ENCODE data around the gene STMN3.
"Not testable (repeated sequence)": the region's sequence is repeated elsewhere in the genome, so short reads cannot be mapped to it uniquely, and the experiment has no call there.

The STMN3 gene

DNA sequence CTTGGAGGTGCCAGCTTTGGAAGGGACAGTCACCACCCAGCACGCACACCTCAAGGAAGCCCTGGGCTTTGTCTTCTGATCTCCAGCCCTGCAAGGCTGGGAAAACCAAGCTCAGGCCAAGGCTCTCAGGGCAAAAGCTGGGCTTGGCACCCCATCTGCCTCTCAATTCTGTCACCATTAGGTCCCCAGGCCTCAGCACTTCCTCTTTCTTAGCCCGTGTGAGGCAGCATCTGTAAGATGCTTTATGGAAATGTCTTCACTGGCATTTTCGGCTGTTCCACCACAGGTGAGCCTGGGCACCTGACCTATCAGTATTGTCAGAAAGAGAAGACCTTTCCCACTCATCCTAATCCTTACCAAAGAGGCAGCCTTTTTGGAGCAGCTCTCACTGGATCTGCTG, 50.9 kb downstream of the STMN3 start:
- DNase-seq, result no peak

DNA sequence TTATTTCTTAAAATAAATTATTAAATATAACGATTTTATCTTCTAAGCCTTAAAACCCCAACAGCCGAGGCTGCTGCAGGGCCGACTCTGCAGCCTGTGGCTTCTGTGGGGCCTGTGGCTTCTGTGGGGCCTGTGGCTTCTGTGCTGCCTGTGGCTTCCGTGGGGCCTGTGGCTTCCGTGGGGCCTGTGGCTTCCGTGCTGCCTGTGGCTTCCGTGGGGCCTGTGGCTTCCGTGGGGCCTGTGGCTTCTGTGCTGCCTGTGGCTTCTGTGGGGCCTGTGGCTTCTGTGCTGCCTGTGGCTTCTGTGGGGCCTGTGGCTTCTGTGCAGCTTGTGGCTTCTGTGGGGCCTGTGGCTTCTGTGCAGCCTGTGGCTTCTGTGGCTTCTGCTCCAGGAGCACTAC, 51.5 kb downstream of the STMN3 start:
- not testable (repeated sequence) for DNase-seq

DNA sequence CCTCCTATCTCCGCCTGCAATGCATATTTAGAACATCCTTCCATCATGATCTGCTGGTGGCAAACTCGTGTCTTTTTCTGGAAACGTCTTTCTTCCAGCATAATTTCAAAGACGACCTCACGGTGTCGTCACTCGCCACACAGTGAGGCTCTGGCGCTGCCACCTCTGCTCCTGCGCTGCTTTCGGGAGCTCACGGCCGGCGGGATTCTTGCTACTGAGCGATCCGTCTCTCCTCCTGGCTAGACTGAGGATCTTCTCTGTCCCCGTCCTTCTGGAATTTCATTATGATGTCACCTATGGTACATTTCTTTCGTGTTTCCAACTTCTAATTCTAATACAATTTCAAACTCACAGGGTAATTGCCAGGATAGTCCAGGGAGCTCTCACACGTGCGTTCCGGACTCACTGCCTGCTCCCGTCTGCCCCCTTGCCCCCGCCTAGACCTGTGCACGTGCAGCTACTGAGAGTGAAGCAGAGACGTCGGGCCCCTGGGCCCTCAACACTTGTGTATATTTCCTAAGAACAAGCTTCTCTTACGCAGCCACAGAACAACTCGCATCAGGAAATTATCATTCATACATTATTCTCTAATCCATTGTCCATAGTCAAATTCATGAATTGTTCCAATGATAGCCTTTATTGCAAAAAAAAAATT, 53.7 kb downstream of the STMN3 start:
- no peak for DNase-seq

DNA sequence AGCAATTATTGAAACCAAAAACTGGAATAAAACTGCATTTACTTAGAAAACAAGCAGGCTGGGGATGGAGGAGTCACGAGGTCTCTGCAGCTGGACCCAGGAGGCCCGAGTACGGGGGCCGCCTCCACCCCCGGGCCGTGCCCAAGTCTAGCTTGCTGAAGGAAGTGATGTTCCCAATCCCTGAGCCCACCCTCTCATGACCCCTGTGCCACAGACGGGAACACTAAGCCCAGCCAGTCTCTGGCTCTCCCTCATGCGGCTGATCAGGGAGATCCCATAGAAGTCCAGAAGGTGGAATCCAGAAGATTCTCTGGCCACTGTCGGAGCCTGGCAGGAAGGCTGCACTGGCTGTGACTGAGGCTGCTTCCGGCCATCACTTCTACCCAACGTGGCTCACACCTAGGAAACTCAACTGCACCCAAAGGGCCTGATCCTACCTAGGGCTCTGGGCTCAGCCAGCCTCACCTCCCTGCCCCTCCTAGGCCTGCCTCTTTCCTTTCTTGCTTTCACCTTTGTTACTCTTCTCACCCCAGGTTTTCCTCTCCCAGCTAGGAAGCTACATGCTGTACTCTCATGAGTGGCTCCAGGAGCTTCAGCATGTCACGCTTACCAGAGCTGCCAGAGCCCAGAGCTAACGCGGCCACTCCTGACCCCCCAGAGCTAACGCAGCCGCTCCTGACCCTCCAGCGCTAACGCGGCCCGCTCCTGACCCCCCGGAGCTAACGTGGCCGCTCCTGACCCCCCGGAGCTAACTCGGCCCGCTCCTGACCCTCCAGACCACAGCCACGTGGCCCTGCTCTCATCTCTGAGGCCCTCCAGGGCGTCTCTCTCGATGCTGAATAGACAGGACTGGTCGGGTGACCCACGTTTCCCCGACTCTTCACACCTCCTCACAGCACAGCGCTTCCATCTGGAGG, 54.5 kb downstream of the STMN3 start:
- DNase-seq, result no peak

DNA sequence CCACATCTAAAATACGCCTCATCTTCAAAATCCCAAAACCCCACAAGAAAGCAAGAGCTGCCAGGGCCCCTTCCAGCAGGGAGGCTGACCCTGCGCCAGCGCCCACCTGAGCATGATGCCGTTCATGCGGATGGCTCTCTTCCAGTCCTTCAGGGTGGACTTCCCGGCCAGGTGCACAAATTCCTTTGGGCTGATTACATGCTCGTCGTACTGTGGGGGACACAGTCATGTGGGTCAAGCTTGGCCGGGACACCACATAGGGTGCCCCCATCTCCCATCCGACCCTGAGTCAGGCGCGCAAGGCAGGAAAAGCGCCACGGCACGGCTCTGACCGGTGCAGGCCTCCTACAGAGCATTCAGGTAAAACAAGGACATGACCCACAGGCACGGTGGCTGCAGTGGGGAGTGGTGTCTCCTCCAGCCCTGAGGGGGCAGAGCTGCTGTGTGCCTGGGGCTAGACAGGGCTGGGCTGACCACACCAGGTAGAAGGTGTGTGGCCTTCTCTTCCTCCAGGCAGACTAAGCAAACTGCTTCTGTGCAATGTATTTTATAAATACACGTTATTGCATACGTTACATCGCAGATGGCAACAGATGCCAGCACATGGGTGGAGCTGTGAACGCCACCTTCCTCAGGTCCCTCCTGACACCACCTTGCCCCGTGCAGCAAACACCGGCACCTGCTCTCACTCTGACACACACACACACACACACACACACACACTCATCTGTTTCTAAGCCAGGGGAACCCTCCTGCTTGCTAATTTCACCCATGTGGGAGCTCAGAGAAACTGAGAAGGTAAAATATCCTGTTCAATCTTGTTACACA, 55.4 kb downstream of the STMN3 start:
- DNase-seq, result no peak

DNA sequence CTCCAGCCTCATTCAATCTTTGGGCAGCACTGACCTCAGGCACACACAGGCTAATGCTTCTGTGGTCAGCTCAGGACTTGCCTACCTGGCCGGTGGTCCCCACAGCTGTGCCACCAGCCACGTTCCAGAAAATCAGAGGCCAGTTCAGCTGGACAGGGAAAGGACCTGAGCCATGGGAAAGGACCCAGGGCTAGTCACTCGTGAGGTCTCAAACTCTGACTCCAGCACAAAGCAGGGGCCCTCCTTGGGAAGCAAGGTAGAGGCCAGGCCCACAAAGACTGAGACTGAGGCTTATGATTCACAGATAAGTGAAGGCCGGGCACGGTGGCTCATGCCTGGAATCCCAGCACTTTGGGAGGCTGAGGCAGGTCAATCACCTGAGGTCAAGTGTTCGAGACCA, 56.8 kb downstream of the STMN3 start:
- no peak for DNase-seq

DNA sequence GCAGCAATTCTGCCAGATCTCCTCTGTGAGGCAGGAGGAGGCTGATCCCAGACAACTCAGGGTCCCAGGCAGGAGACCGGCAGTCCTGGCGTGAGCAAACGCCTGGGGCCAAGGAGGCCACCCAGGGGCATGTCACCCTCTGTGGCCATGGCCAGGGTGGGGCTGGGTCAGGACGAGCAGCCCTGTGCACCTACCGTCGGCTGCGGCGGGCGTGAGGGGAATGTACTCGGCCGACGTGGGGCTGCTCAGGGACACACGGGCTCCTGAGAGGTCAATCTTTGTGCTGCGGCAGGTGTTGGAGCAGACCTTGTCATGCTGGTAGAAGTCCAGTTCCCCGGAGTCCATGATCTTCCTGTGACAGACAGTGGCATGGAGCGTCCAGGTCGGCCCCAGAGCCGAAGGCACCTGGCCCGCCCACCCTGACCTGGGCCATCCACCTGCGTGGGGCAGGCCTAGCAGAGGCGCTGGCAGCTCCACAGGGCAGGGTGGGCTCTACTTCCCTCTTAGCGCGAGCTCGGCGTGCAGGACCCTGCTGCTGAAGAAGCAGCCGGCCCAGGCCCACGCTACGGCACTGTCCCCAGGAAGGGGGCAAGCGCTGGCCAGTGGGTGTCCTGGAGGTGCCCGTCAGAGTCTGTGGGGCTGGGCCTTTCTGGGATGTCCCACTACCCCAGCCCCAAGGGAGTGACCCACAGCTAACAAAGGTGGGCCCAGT, 57.7 kb downstream of the STMN3 start:
- DNase-seq, result no peak

DNA sequence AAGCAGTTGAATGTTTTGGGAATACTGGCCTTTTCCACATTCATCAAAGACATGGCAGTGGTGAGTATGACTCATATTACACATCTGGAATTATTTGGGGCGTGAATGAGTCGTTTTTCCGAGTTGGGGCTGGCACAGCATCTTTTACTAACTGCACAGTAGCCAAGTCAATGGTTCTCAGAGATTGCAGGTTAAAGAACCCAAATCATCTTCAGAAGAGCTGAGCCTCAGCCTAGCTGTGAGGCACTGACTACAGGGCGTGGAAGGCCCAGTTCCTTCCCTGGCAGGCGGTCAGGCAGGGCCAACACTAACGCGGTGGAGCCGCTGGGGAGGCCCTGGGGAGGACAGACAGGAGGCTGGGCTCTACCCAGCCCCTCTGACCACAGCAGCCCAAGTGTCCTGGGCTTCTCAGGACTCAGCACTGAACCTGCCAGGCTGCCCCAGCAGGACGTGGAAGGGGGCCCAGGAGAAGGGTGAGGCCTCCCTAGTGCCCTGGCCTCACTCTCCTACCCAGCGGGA, 59.1 kb downstream of the STMN3 start:
- no peak for DNase-seq

DNA sequence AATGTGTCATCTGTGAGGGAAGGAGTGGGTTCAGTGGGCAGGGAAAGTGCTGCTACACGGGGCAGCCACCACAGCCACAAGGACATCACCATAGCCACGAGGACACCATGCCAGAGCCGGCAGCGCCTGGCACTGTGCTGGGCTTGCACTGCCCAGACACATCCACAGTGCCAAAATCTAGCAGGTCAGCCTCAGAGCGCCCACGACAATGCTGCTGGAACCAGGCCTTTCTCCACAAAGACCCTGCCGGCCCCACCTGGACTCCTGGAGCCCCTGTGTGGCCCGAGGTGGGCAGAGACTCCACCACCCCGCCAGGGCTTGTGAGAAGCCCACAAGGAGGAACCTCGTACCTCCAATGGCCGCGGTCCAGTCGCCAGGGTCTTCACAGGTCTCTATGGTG, 60.6 kb downstream of the STMN3 start:
- DNase-seq, result no peak

DNA sequence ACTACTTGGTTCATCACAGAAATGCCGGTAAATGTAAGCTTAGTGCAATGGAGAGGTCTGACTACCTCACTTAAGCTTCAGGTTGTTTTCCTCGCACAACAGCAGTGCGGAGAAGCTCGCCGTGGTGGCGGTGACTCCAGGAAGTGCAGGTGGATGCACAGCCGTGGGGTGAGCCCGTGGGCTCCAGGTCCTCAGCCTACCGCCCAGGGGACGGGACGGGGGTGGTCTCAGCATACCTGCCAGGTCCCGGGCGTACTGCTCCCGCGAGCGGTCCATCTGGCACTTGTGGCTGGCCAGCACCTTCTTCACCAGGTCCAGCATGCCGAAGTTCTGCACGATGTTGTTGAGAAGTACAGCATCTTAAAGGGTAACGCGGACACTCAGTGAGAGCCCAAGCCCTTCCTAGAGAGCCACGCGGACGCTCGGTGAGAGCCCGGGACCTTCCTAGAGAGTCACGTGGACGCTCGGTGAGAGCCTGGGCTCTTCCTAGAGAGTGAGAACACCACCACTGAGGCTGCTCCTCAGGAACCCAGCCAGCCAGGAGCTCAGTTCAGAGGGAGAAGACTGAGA, 61.4 kb downstream of the STMN3 start:
- no peak for DNase-seq

DNA sequence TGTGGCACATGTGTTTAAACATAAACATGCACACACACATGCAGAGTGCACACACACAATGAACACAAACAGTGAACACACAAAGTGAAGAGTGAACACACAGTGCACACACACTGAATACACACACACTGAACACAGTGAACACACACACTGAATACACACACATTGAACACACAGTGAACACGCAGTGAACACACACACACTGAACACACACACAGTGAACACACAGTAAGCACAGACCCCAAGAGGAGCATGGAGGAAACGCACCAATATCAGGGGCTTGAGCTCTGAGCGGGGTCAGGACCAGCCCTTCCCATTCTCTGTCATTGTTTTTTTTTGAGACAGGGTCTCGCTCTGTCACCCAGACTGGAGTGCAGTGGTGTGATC, 62.1 kb downstream of the STMN3 start:
- no peak for DNase-seq

DNA sequence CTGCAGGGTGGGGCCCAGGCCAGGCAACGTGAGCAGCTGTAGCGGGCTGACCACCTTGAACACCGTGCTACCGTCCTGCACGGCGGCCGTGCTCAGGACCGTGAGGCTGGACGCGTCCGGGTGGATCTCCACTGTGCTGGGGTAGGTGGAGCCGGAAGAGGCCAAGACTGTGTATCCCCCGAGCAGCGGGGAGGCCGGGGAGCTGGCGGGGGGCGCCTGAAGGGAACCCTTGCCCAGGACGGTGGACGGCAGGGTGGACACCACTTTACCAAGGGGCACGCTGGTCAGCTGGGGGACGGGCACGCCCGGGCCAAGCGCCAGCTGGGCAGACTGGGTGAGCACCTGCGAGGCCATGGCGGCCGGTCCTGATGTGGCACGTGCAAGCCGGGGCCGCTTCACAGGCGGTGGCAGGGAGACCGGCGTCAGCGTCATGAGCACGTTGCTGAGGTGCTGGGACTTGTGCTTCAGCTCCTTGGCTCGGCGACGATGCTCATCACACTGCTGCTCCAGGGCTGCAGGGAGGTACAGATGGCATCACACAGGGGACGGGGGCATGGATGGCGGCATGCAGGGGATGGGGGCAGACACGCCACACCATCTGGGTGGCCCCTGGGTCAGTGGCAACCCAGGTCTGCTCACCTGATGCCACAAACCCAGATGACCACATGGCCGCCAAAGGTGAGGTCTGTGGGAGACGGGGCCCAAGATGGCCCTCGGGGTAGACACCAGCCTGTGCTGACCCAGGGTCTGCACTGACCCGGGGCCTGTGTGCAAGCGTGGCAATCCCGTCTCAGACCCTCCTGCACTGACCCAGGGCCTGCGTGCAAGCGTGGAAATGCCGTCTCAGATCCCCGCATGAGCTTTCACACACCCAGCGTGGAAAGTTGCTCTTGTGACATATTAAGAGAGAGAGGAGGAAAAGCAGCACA, 62.7 kb downstream of the STMN3 start:
- no peak for DNase-seq

Measured in bone marrow (tissue), 2 donors.